WTC11 (cell line): ENCODE measurements around the gene RIPOR2. TPM values are rescaled to one million over a fixed set of nuclear protein-coding genes. Genes with fewer than 3 reads are reported as not detected.

Source experiments
- ATAC-seq: fragments of 200-7000 bp; cut with Tn5 transposase; 2 replicates; pipeline ENCODE4 v1.10.0; 2021; ENCODE audit warnings: mild to moderate bottlenecking, moderate library complexity
- CTCF ChIA-PET: fragments of 300-600 bp; sonication (Branson Sonifier 250); formaldehyde crosslinking; loops from one replicate; lab custom pipeline; 2021; ENCODE audit warnings: antibody characterized with exemption; lab: Charles Lee
- POLR2A ChIA-PET: fragments of 350-600 bp; sonication (Branson Sonifier 250); formaldehyde crosslinking; loops from one replicate; lab custom pipeline; 2021; ENCODE audit warnings: antibody characterized with exemption; lab: Charles Lee
- DNase-seq: peaks from one replicate; pipeline ENCODE4 v3.0.0; 2021; ENCODE audit warnings: low spot score
- H3K27ac Mint-ChIP-seq: 2 replicates; pipeline ENCODE4 v1.8.0; 2021; ENCODE audit warnings: mixed read lengths
- H3K27me3 Mint-ChIP-seq: 2 replicates; pipeline ENCODE4 v1.8.0; 2021; ENCODE audit warnings: low read depth, mild to moderate bottlenecking, moderate library complexity, mixed read lengths
- H3K36me3 Mint-ChIP-seq: 2 replicates; pipeline ENCODE4 v1.8.0; 2021; ENCODE audit warnings: mixed read lengths
- H3K4me1 Mint-ChIP-seq: 2 replicates; pipeline ENCODE4 v1.8.0; 2022; ENCODE audit warnings: mixed read lengths
- H3K4me3 Mint-ChIP-seq: 2 replicates; pipeline ENCODE4 v1.8.0; 2021; ENCODE audit warnings: mild to moderate bottlenecking, moderate library complexity, mixed read lengths
- H3K9me3 Mint-ChIP-seq: 2 replicates; pipeline ENCODE4 v1.8.0; 2021; ENCODE audit warnings: mixed read lengths
- AFF4 ChIP-seq: sonication (generic); formaldehyde crosslinking; IDR thresholded peaks from 2 replicates; pipeline ENCODE4 v1.8.1; 2023; ENCODE audit warnings: mild to moderate bottlenecking, missing genetic modification reagents, borderline replicate concordance
- ATF2 ChIP-seq: sonication (generic); formaldehyde crosslinking; IDR thresholded peaks from 2 replicates; pipeline ENCODE4 v1.8.1; 2022; ENCODE audit warnings: low read depth, missing genetic modification reagents, borderline replicate concordance
- E2F4 ChIP-seq: sonication (generic); formaldehyde crosslinking; IDR thresholded peaks from 2 replicates; pipeline ENCODE4 v1.8.1; 2022; ENCODE audit warnings: low read depth, mild to moderate bottlenecking, moderate library complexity, missing genetic modification reagents, borderline replicate concordance
- E2F5 ChIP-seq: sonication (generic); formaldehyde crosslinking; IDR thresholded peaks from 2 replicates; pipeline ENCODE4 v1.8.1; 2022; ENCODE audit warnings: mild to moderate bottlenecking, moderate library complexity, missing genetic modification reagents
- FOXK1 ChIP-seq: sonication (generic); formaldehyde crosslinking; IDR thresholded peaks from 2 replicates; pipeline ENCODE4 v1.8.0; 2022; ENCODE audit warnings: mild to moderate bottlenecking, moderate library complexity, missing genetic modification reagents
- GRHL2 ChIP-seq: fragments of 250-450 bp; sonication (Bioruptor Pico); IDR thresholded peaks from 2 replicates; pipeline ENCODE4 v1.8.0; 2022; ENCODE audit warnings: mild to moderate bottlenecking, moderate library complexity; ENCODE audit not compliant: insufficient replicate concordance, severe bottlenecking
- JUN ChIP-seq: sonication (generic); formaldehyde crosslinking; IDR thresholded peaks from 2 replicates; pipeline ENCODE4 v1.8.0; 2023; ENCODE audit warnings: mild to moderate bottlenecking, missing genetic modification reagents
- MXD4 ChIP-seq: fragments of 250-450 bp; sonication (Bioruptor Pico); IDR thresholded peaks from 2 replicates; pipeline ENCODE4 v1.8.0; 2021; ENCODE audit warnings: mild to moderate bottlenecking, moderate library complexity, borderline replicate concordance
- NR2C2 ChIP-seq: sonication (generic); formaldehyde crosslinking; IDR thresholded peaks from 2 replicates; pipeline ENCODE4 v1.8.0; 2022; ENCODE audit warnings: mild to moderate bottlenecking, missing genetic modification reagents
- OVOL2 ChIP-seq: fragments of 250-450 bp; sonication (Bioruptor Pico); IDR thresholded peaks from 2 replicates; pipeline ENCODE4 v1.9.0; 2021; ENCODE audit warnings: mild to moderate bottlenecking, borderline replicate concordance
- PRDM15 ChIP-seq: sonication (generic); formaldehyde crosslinking; IDR thresholded peaks from 2 replicates; pipeline ENCODE4 v1.8.0; 2022; ENCODE audit warnings: missing genetic modification reagents
- RORB ChIP-seq: fragments of 250-450 bp; sonication (Bioruptor Pico); IDR thresholded peaks from 2 replicates; pipeline ENCODE4 v1.9.0; 2021; ENCODE audit warnings: mild to moderate bottlenecking
- ZMAT4 ChIP-seq: fragments of 250-450 bp; sonication (Bioruptor Pico); IDR thresholded peaks from 2 replicates; pipeline ENCODE4 v1.9.0; 2021; ENCODE audit warnings: mild to moderate bottlenecking
- ZNF138 ChIP-seq: sonication (generic); formaldehyde crosslinking; conservative IDR thresholded peaks from 2 replicates; pipeline ENCODE4 v1.8.1; 2022; ENCODE audit warnings: mild to moderate bottlenecking, moderate library complexity, missing genetic modification reagents
- ZNF219 ChIP-seq: sonication (generic); formaldehyde crosslinking; IDR thresholded peaks from 2 replicates; pipeline ENCODE4 v1.8.0; 2023; ENCODE audit warnings: missing genetic modification reagents, mild to moderate bottlenecking, borderline replicate concordance
- ZNF416 ChIP-seq: fragments of 250-450 bp; sonication (Bioruptor Pico); IDR thresholded peaks from 2 replicates; pipeline ENCODE4 v1.9.0; 2021; ENCODE audit warnings: mild to moderate bottlenecking, inconsistent platforms
- ZNF425 ChIP-seq: fragments of 250-450 bp; sonication (Bioruptor Pico); conservative IDR thresholded peaks from 2 replicates; pipeline ENCODE4 v1.9.0; 2021; ENCODE audit warnings: mild to moderate bottlenecking
- total RNA-seq: library from RNA; stranded (reverse); gene quantifications from 3 replicates; pipeline ENCODE4 v1.2.3, GENCODE V29; 2021

The RIPOR2 gene
- total RNA-seq, 1 experiment from 2014 or later, result 13.5 TPM

- no peak overlapping the region for H3K4me3 Mint-ChIP-seq
- peaks cover 12% of the 10 kb centered on the region for H3K9me3 Mint-ChIP-seq
- H3K27me3 Mint-ChIP-seq, result no peaks in the 10 kb centered on the region
- ATAC-seq (no peak), DNase-seq (no peak)
- CTCF ChIA-PET, result no interaction called here
- POLR2A ChIA-PET, result no interaction called here
- H3K27ac Mint-ChIP-seq, result no peak overlapping the region
- peaks cover 60% of the 10 kb centered on the region for H3K4me1 Mint-ChIP-seq
- TF ChIP-seq NR2C2 (CRISPR knock-in tag) (no peak), ATF2 (CRISPR knock-in tag) (no peak)
- peaks cover 5% of the 10 kb centered on the region for H3K36me3 Mint-ChIP-seq
These were observed 6.5 kb downstream of the RIPOR2 start for GRCh38 chr6:24929242-24929641.

- ChIA-PET POLR2A (no interaction called here), CTCF (no interaction called here)
- peaks cover 5% of the 10 kb centered on the region for H3K36me3 Mint-ChIP-seq
- ATAC-seq (no peak), DNase-seq (no peak)
- no peaks in the 10 kb centered on the region for H3K27me3 Mint-ChIP-seq
- no peak overlapping the region for H3K4me3 Mint-ChIP-seq
- H3K9me3 Mint-ChIP-seq, result peaks cover 12% of the 10 kb centered on the region
- H3K4me1 Mint-ChIP-seq, result peaks cover 59% of the 10 kb centered on the region
- no peak overlapping the region for H3K27ac Mint-ChIP-seq
- TF ChIP-seq GRHL2 (CRISPR knock-in tag) (no peak), AFF4 (CRISPR knock-in tag) (no peak), ZMAT4 (CRISPR knock-in tag) (no peak), MXD4 (CRISPR knock-in tag) (no peak), RORB (CRISPR knock-in tag) (no peak), FOXK1 (no peak), PRDM15 (CRISPR knock-in tag) (no peak), ZNF416 (CRISPR knock-in tag) (no peak), E2F5 (CRISPR knock-in tag) (no peak), ZNF138 (CRISPR knock-in tag) (no peak), ZNF425 (CRISPR knock-in tag) (no peak), ZNF219 (no peak), JUN (no peak), OVOL2 (CRISPR knock-in tag) (no peak), ATF2 (CRISPR knock-in tag) (no peak), E2F4 (no peak)
These were observed 7.6 kb downstream of the RIPOR2 start for GRCh38 chr6:24927985-24928745.
